GM12864 (cell line): Measurements from ENCODE around the gene FAM177A1.
"Not testable (repeated sequence)": the region's sequence is repeated elsewhere in the genome, so short reads cannot be mapped to it uniquely, and the experiment has no call there.

ENCODE experiments used
- DNase-seq: peaks from one replicate; pipeline ENCODE4 v3.0.0-alpha.2; 2011; ENCODE audit warnings: low read depth
- H3K4me3 ChIP-seq: 2 replicates; pipeline ENCODE4 v1.5.1; 2011; ENCODE audit warnings: mild to moderate bottlenecking, low read depth, low read length, control low read depth
- CTCF ChIP-seq: IDR thresholded peaks from 2 replicates; pipeline ENCODE4 v1.5.1; 2011; ENCODE audit warnings: low read depth, mild to moderate bottlenecking, moderate library complexity, low read length, control low read depth, inconsistent platforms; ENCODE audit errors: missing control alignments

Gene FAM177A1

GRCh38 chr14:35085441-35085840, 39.4 kb downstream of the FAM177A1 start:
- no peak for DNase-seq
- no peak overlapping the region for H3K4me3 ChIP-seq
- TF ChIP-seq CTCF, result no peak

- H3K4me3 ChIP-seq, result no peak overlapping the region
- no peak for DNase-seq
- TF ChIP-seq CTCF, result no peak
Measured at GRCh38 chr14:35088514-35088913, 42.4 kb downstream of the FAM177A1 start.

DNA sequence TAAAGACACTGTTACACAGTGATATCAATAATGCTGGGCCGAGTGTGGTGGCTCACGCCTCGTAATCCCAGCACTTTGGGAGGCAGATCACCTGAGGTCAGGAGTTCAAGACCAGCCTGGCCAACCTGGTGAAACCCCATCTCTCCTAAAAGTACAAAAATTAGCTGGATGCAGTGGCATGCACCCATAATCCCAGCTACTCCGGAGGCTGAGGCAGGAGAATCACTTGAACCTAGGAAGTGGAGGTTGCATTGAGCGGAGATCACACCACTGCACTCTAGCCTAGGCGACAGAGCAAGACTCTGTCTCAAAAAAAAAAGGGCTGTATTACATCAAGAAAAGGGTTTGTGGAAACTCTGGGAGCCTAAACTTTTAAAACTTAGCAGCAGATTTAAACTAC, 48.6 kb downstream of the FAM177A1 start:
- H3K4me3 ChIP-seq, DNase-seq: not testable (repeated sequence)

DNA sequence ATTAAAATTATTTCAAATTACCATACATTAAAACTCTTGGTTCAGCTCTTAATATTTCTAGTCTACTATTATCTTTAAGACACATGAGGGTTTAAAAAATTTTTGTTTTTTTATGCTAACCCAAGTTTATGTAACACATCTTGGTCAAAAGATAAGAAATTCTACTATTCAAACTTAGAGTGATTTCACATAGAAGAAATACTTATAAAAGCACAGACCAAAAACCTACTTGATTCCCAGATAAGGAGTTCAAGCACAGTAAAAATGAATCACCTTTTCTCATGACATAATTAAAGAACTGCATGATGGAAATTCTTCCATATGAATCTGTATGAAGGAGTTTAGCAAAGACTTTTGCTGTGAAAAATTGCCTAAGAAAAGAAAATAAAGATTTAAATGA, 61.8 kb downstream of the FAM177A1 start:
- no peak for TF ChIP-seq CTCF
- DNase-seq, result no peak
- H3K4me3 ChIP-seq, result no peak overlapping the region

GRCh38 chr14:35112641-35113040, 66.6 kb downstream of the FAM177A1 start:
- no peak for DNase-seq
- H3K4me3 ChIP-seq, result no peak overlapping the region
- no peak for TF ChIP-seq CTCF

GRCh38 chr14:35113308-35113950, 67.4 kb downstream of the FAM177A1 start:
- H3K4me3 ChIP-seq, result no peak overlapping the region
- TF ChIP-seq CTCF, result no peak
- no peak for DNase-seq

DNA sequence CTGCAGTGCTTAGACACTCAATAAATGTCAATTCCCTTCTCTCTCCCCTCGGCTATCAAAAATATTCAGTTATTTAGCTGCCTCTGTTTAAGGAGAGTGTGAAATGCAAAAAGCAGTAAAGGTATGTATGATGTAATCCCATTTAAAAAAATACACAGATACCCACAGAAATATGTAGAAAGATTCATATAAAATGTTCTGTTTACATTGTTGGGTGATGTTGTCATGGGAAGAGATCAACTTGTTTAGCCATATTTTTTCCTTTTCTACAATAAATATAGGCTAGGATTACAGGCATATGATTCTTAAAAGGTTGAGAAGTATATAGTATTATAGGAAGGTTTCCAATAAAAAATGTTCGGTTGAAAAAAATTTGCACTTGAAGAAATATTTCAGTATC, 68.0 kb downstream of the FAM177A1 start:
- TF ChIP-seq CTCF, result no peak
- DNase-seq, result no peak
- H3K4me3 ChIP-seq, result no peak overlapping the region
